HepG2 (cell line): ENCODE data around the gene PPP2R5C. TPM values are rescaled to one million over a fixed set of nuclear protein-coding genes. Genes with fewer than 3 reads are reported as not detected.

Experiments
- DR1 ChIP-seq: sonication (generic); formaldehyde crosslinking; IDR thresholded peaks from 2 replicates; pipeline ENCODE4 v1.8.0; 2021; ENCODE audit warnings: mild to moderate bottlenecking, missing genetic modification reagents, inconsistent platforms
- KDM1A ChIP-seq: IDR thresholded peaks from 2 replicates; pipeline ENCODE4 v1.6.1; 2016; ENCODE audit warnings: missing compliant biosample characterization
- KDM5B ChIP-seq: sonication (generic); formaldehyde crosslinking; IDR thresholded peaks from 2 replicates; pipeline ENCODE4 v1.4.0; 2020; ENCODE audit warnings: missing genetic modification reagents, mild to moderate bottlenecking, borderline replicate concordance
- MAFF ChIP-seq: IDR thresholded peaks from 2 replicates; pipeline ENCODE4 v1.6.1; 2011; ENCODE audit warnings: low read depth, low read length, improper control_type of control experiment
- NAIF1 ChIP-seq: sonication (generic); formaldehyde crosslinking; IDR thresholded peaks from 2 replicates; pipeline ENCODE4 v1.5.0; 2020; ENCODE audit warnings: mild to moderate bottlenecking, missing genetic modification reagents, borderline replicate concordance
- ZEB1 ChIP-seq: IDR thresholded peaks from 2 replicates; pipeline ENCODE4 v1.6.1; 2012; ENCODE audit warnings: mild to moderate bottlenecking, low read depth, inconsistent platforms; ENCODE audit not compliant: insufficient replicate concordance
- ZNF724P ChIP-seq: sonication (generic); formaldehyde crosslinking; IDR thresholded peaks from 2 replicates; pipeline ENCODE4 v1.8.0; 2022; ENCODE audit warnings: missing genetic modification reagents, borderline replicate concordance
- polyA plus RNA-seq, 8 experiments: library from polyadenylated mRNA; depleted of rRNA in 3 of 8; stranded (reverse) in 7 of 8; unstranded in 1 of 8; fragments of >200 nt; fragmentation: Illumina TruSeq in 4 of 8; extraction: Trizol in 4 of 8; gene quantifications; 2 replicates each; pipeline versions ENCODE4 v1.2.1 to v1.2.3, GENCODE V29; 2011 to 2016; ENCODE audit warnings: low read depth in 4 of 8, missing spikeins in 1 of 8, mixed read lengths in 1 of 8; ENCODE audit not compliant: insufficient read depth in 1 of 8
- total RNA-seq, 5 experiments: library from RNA; depleted of rRNA; stranded (reverse); fragments of >200 nt; fragmentation: Illumina TruSeq; extraction: Trizol; gene quantifications; 2 replicates each; pipeline ENCODE4 v1.2.3, GENCODE V29; 2016; ENCODE audit warnings: low read depth in 1 of 5
- TF ChIP-seq, protein P1 (sequence below), 2 experiments: fragments of 450-650 bp in 1 of 2; sonication (generic) in 1 of 2; formaldehyde crosslinking in 1 of 2; IDR thresholded peaks; 2 replicates each; pipeline versions ENCODE4 v1.6.1 to v1.8.0; 2016 to 2022; ENCODE audit warnings: antibody characterized with exemption in 1 of 2, mild to moderate bottlenecking in 1 of 2, missing genetic modification reagents in 1 of 2
- TF ChIP-seq, protein P2 (sequence below): fragments of 450-650 bp; IDR thresholded peaks from 2 replicates; pipeline ENCODE4 v1.6.1; 2017; ENCODE audit warnings: mild to moderate bottlenecking
- TF ChIP-seq, protein P3 (sequence below): sonication (generic); formaldehyde crosslinking; IDR thresholded peaks from 2 replicates; pipeline ENCODE4 v1.4.0; 2020; ENCODE audit warnings: missing genetic modification reagents, mild to moderate bottlenecking, borderline replicate concordance

Gene PPP2R5C
- total and polyA plus RNA-seq, 2 of the 13 experiments (the other 11 are each of a cell fraction or from before 2014, with no cell fraction given): 74.3 to 78.5 TPM

DNA sequence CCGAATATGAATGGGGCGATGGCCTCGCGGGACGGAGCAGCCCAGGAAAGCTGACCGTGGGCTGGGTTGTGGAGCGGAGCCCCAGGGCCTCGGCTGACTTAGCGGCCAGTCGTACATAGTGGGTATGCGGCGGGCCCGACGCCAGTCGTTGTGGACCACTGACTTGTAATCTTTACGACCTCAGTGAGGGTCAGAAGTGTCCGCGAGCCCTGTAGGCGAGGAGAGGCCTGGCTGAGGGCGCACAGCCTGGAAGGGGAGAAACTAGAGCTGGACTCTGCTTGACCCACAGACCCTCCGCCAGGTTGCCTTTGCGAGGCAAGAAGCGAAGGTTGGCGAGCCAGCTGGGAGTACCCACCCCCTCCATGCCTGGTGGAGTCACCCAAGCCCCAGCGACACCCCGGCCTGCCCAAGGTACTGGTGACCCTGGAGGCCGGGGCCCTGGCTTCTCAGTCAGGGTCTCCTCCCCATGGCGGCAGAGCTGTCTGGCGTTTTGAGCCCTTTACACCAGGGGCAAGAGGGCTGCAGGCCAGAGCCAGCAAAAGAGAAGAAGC lies 187.2 kb downstream of the PPP2R5C start (continued):
- TF ChIP-seq, protein P1, sequence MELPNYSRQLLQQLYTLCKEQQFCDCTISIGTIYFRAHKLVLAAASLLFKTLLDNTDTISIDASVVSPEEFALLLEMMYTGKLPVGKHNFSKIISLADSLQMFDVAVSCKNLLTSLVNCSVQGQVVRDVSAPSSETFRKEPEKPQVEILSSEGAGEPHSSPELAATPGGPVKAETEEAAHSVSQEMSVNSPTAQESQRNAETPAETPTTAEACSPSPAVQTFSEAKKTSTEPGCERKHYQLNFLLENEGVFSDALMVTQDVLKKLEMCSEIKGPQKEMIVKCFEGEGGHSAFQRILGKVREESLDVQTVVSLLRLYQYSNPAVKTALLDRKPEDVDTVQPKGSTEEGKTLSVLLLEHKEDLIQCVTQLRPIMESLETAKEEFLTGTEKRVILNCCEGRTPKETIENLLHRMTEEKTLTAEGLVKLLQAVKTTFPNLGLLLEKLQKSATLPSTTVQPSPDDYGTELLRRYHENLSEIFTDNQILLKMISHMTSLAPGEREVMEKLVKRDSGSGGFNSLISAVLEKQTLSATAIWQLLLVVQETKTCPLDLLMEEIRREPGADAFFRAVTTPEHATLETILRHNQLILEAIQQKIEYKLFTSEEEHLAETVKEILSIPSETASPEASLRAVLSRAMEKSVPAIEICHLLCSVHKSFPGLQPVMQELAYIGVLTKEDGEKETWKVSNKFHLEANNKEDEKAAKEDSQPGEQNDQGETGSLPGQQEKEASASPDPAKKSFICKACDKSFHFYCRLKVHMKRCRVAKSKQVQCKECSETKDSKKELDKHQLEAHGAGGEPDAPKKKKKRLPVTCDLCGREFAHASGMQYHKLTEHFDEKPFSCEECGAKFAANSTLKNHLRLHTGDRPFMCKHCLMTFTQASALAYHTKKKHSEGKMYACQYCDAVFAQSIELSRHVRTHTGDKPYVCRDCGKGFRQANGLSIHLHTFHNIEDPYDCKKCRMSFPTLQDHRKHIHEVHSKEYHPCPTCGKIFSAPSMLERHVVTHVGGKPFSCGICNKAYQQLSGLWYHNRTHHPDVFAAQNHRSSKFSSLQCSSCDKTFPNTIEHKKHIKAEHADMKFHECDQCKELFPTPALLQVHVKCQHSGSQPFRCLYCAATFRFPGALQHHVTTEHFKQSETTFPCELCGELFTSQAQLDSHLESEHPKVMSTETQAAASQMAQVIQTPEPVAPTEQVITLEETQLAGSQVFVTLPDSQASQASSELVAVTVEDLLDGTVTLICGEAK (IDR thresholded peaks at IDR 0.05): no peak
- TF ChIP-seq, protein P1 (CRISPR knock-in tag; IDR thresholded peaks at IDR 0.05): peak; percentile 32; the same call in 1 of the 2 replicates
- 0 out of 2 replicates have a peak, but pooled peaks have one; percentile 4 for TF ChIP-seq KDM1A (CRISPR knock-in tag)
- no peak for TF ChIP-seq DR1 (CRISPR knock-in tag)
- TF ChIP-seq, protein P2, sequence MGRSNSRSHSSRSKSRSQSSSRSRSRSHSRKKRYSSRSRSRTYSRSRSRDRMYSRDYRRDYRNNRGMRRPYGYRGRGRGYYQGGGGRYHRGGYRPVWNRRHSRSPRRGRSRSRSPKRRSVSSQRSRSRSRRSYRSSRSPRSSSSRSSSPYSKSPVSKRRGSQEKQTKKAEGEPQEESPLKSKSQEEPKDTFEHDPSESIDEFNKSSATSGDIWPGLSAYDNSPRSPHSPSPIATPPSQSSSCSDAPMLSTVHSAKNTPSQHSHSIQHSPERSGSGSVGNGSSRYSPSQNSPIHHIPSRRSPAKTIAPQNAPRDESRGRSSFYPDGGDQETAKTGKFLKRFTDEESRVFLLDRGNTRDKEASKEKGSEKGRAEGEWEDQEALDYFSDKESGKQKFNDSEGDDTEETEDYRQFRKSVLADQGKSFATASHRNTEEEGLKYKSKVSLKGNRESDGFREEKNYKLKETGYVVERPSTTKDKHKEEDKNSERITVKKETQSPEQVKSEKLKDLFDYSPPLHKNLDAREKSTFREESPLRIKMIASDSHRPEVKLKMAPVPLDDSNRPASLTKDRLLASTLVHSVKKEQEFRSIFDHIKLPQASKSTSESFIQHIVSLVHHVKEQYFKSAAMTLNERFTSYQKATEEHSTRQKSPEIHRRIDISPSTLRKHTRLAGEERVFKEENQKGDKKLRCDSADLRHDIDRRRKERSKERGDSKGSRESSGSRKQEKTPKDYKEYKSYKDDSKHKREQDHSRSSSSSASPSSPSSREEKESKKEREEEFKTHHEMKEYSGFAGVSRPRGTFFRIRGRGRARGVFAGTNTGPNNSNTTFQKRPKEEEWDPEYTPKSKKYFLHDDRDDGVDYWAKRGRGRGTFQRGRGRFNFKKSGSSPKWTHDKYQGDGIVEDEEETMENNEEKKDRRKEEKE: no peak
- TF ChIP-seq ZEB1: no peak
- TF ChIP-seq ZNF724P (CRISPR knock-in tag): no peak
- TF ChIP-seq KDM5B (CRISPR knock-in tag): peak; percentile 59
- TF ChIP-seq NAIF1 (CRISPR knock-in tag): no peak
- no peak for TF ChIP-seq MAFF
- TF ChIP-seq, protein P3, sequence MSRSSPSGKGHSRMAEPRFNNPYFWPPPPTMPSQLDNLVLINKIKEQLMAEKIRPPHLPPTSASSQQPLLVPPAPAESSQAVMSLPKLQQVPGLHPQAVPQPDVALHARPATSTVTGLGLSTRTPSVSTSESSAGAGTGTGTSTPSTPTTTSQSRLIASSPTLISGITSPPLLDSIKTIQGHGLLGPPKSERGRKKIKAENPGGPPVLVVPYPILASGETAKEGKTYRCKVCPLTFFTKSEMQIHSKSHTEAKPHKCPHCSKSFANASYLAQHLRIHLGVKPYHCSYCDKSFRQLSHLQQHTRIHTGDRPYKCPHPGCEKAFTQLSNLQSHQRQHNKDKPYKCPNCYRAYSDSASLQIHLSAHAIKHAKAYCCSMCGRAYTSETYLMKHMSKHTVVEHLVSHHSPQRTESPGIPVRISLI (CRISPR knock-in tag): no peak
